ENCODE measurements around the gene DTNBP1.

DNA sequence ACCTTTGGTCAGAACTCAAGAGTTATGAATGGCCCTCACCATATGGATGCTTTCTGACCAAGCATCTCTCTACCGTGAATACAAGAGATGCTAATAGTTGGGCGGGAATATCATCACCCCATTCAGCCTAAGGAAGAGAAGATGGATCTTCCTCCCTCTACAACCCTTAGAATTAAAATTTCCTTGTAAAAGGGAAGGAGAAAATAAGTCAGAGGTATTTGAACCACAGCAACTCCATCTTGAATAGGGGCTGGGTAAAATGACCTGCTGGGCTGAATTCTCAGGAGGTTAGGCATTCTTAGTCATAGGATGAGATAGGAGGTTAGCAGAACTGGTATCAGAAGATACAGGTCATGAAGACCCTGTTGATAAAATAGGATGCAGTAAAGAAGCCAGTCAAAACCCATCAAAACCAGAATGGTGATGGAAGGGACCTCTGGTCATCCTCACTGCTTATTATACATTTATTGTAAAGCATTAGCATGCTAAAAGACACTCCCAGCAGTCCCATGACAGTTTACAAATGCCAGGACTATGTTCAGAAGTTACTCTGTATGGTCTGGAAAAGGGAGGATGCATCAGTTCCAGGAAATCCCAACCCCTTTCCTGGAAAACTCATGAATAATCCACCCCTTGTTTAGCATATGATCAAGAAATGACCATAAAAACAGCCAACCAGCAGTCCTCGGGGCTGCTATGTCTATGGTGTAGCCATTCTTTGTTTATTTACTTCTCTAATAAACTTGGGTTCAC lies 101.2 kb downstream of the DTNBP1 start:
- TF ChIP-seq, protein P1, sequence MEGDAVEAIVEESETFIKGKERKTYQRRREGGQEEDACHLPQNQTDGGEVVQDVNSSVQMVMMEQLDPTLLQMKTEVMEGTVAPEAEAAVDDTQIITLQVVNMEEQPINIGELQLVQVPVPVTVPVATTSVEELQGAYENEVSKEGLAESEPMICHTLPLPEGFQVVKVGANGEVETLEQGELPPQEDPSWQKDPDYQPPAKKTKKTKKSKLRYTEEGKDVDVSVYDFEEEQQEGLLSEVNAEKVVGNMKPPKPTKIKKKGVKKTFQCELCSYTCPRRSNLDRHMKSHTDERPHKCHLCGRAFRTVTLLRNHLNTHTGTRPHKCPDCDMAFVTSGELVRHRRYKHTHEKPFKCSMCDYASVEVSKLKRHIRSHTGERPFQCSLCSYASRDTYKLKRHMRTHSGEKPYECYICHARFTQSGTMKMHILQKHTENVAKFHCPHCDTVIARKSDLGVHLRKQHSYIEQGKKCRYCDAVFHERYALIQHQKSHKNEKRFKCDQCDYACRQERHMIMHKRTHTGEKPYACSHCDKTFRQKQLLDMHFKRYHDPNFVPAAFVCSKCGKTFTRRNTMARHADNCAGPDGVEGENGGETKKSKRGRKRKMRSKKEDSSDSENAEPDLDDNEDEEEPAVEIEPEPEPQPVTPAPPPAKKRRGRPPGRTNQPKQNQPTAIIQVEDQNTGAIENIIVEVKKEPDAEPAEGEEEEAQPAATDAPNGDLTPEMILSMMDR (IDR thresholded peaks at IDR 0.05; ENCODE audit: low read depth, low read length, missing input control) = no peak
- no peak for TF ChIP-seq RAD21 (IDR thresholded peaks at IDR 0.05)
- TF ChIP-seq TAF1 (conservative IDR thresholded peaks at IDR 0.05) = no peak
- TF ChIP-seq, protein P2, sequence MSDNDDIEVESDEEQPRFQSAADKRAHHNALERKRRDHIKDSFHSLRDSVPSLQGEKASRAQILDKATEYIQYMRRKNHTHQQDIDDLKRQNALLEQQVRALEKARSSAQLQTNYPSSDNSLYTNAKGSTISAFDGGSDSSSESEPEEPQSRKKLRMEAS (IDR thresholded peaks at IDR 0.05) = no peak
- TF ChIP-seq, protein P3, sequence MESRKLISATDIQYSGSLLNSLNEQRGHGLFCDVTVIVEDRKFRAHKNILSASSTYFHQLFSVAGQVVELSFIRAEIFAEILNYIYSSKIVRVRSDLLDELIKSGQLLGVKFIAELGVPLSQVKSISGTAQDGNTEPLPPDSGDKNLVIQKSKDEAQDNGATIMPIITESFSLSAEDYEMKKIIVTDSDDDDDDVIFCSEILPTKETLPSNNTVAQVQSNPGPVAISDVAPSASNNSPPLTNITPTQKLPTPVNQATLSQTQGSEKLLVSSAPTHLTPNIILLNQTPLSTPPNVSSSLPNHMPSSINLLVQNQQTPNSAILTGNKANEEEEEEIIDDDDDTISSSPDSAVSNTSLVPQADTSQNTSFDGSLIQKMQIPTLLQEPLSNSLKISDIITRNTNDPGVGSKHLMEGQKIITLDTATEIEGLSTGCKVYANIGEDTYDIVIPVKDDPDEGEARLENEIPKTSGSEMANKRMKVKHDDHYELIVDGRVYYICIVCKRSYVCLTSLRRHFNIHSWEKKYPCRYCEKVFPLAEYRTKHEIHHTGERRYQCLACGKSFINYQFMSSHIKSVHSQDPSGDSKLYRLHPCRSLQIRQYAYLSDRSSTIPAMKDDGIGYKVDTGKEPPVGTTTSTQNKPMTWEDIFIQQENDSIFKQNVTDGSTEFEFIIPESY (IDR thresholded peaks at IDR 0.05) = no peak
- no peak for TF ChIP-seq JUND (IDR thresholded peaks at IDR 0.05)
- no peak for TF ChIP-seq FOXA1 (IDR thresholded peaks at IDR 0.05)
- no peak for TF ChIP-seq YY1 (IDR thresholded peaks at IDR 0.05)

Data from liver (tissue), 3 donors.